ENCODE measurements around the gene SLC18A2. TPM values are rescaled to one million over a fixed set of nuclear protein-coding genes. Genes with fewer than 3 reads are reported as not detected.
A peak's percentile ranks its signal among the peaks of the same experiment; 100 is the strongest.

SLC18A2 gene
- 28.2 TPM for polyA plus RNA-seq (2013)

DNA sequence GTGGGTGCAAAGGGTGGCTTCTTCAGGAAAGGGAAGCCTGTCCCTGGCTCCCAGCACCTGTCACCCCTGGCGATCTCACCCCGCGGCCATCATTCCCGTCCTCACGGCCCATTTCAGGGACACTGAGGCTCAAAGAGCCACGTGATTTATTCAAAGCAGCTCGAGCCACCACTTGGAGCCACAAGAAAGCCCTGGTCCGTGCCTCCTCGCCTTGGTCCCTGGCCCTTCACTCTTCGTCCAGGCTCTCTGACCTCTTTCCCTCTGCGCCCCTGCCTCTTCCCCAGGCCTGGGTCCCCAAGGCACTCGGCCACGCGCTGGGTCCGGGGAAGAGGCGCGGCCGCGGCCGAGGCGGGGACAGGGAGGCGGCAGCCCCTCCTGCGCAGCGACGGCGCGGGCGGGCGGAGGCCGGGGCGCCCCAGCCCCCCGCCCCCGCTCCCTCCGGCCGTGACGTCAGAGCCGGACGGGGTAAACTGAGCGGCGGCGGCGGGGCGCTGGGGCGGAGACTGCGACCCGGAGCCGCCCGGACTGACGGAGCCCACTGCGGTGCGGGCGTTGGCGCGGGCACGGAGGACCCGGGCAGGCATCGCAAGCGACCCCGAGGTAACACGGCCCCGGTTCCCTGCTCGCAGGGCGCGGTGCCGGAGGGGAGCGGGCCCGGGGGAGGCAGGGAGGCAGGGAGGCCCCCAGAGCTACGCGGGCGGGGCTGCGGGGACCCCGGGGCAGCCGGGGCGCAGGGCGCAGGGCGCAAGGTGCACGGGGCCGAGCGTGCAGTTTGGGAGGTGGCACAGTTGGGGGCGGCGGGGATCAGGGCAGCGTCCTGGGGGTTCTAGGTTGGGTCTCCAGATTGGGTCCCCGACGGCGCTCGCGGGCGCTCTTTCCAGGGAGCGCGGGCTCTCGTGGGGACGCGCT is at the start of gene SLC18A2:
Gene SLC18A2, plus strand, starts transcription at position 494 of the 909 bp plus-strand sequence. CDS start 580 bp downstream, outside the sequence.
- peak in 1 of 3 donors; percentile 42 for DNase-seq
- 6% methylated on average over 76 of the region's 93 CpGs for WGBS (ENCODE audit: insufficient coverage)
- H3K27ac ChIP-seq (ENCODE audit: insufficient read depth in 1 of 2, low read depth in 1 of 2, low read length in 2 of 2, poor library complexity in 1 of 2, severe bottlenecking in 2 of 2), result no peak within 1 kb of the TSS
- CTCF ChIA-PET, result interaction anchor here (0.8 to 2.5 kb wide), 7 partner anchors 9 to 82 kb away, joined by 3 to 15 read pairs (median 4); no protein-coding TSS in a partner anchor
- H3K9me3 ChIP-seq (ENCODE audit: control extremely low read depth in 1 of 5, control insufficient read depth in 4 of 5, insufficient read depth in 2 of 5, low read depth in 1 of 5, low read length in 4 of 5), result peaks cover 0 to 8% (median 0%) of the 10 kb centered on the region in 5 experiments
- peaks cover 0 to 26% (median 25%) of the 10 kb centered on the region in 4 experiments for H3K4me1 ChIP-seq (ENCODE audit: control extremely low read depth in 1 of 4, control insufficient read depth in 4 of 4, insufficient read depth in 4 of 4, low read length in 3 of 4)
- POLR2A ChIA-PET, result interaction anchor here (1.3 kb wide), 1 partner anchor 8 kb away, joined by 4 read pairs; no protein-coding TSS in a partner anchor
- H3K36me3 ChIP-seq (ENCODE audit: control insufficient read depth in 4 of 4, insufficient read depth in 4 of 4, low read length in 3 of 4), result peaks cover 0 to 12% (median 3%) of the 10 kb centered on the region in 4 experiments
- peaks cover 0 to 12% (median 0%) of the 10 kb centered on the region in 5 experiments for H3K27me3 ChIP-seq (replicated peaks in 2 of 5; ENCODE audit: control insufficient read depth in 4 of 5, insufficient read depth in 5 of 5, low read length in 4 of 5)
- peak within 1 kb of the TSS; percentile 49 to 76 (median 60) for H3K4me3 ChIP-seq (ENCODE audit: control insufficient read depth in 1 of 7, extremely low read depth in 1 of 7, insufficient read depth in 4 of 7, low read depth in 2 of 7, low read length in 6 of 7)

DNA sequence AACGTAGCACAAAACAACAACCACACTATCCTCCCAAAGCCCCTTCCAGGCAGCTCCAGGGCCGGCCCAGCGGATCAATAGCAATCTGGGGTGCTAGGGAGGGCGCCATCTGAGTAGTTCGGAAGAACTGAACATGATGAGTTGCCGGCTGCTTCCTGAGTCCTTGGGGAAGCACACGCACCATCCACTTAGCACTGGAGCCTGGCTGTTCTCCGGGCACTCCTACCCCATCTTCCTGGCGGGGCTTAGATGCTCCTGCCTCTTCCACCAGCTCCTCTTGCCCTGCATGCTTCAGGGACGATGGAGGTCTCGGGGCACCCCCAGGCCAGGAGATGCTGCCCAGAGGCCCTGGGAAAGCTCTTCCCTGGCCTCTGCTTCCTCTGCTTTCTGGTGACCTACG is 43.7 kb upstream of the SLC18A2 start, which contains the start of gene KCNK18:
Gene KCNK18, plus strand, starts transcription at position 301 of the 400 bp plus-strand sequence. Its CDS starts 0 bp downstream, at position 301.
- Histone ChIP-seq H3K4me1 (ENCODE audit: control extremely low read depth in 1 of 4, control insufficient read depth in 4 of 4, insufficient read depth in 4 of 4, low read length in 3 of 4) (no peaks in the 10 kb centered on the region), H3K27ac (ENCODE audit: insufficient read depth in 1 of 2, low read depth in 1 of 2, low read length in 2 of 2, poor library complexity in 1 of 2, severe bottlenecking in 2 of 2) (no peak within 1 kb of the TSS), H3K4me3 (ENCODE audit: control insufficient read depth in 1 of 7, extremely low read depth in 1 of 7, insufficient read depth in 4 of 7, low read depth in 2 of 7, low read length in 6 of 7) (no peak within 1 kb of the TSS), H3K36me3 (ENCODE audit: control insufficient read depth in 4 of 4, insufficient read depth in 4 of 4, low read length in 3 of 4) (no peaks in the 10 kb centered on the region), H3K27me3 (replicated peaks in 2 of 5; ENCODE audit: control insufficient read depth in 4 of 5, insufficient read depth in 5 of 5, low read length in 4 of 5) (peaks cover 0 to 4% (median 0%) of the 10 kb centered on the region in 5 experiments), H3K9me3 (ENCODE audit: control extremely low read depth in 1 of 5, control insufficient read depth in 4 of 5, insufficient read depth in 2 of 5, low read depth in 1 of 5, low read length in 4 of 5) (peaks cover 0 to 5% (median 2%) of the 10 kb centered on the region in 5 experiments)
- DNase-seq, result no peak
- CTCF ChIA-PET, result interaction anchor here (0.9 to 1.5 kb wide), 2 partner anchors 19 to 22 kb away, joined by 3 to 5 read pairs; no protein-coding TSS in a partner anchor
- POLR2A ChIA-PET, result no interaction called here
- WGBS (ENCODE audit: insufficient coverage), result 95% methylated on average over 12 of the region's 12 CpGs

- H3K36me3 ChIP-seq (ENCODE audit: control insufficient read depth in 4 of 4, insufficient read depth in 4 of 4, low read length in 3 of 4), result no peaks in the 10 kb centered on the region
- H3K4me1 ChIP-seq (ENCODE audit: control extremely low read depth in 1 of 4, control insufficient read depth in 4 of 4, insufficient read depth in 4 of 4, low read length in 3 of 4), result no peaks in the 10 kb centered on the region
- ChIA-PET CTCF (interaction anchor here (1.5 to 1.6 kb wide), 2 partner anchors 11 to 19 kb away, joined by 4 to 5 read pairs; no protein-coding TSS in a partner anchor), POLR2A (no interaction called here)
- 77% methylated on average over 3 of the region's 4 CpGs for WGBS (ENCODE audit: insufficient coverage)
- no peak overlapping the region for H3K27ac ChIP-seq (ENCODE audit: insufficient read depth in 1 of 2, low read depth in 1 of 2, low read length in 2 of 2, poor library complexity in 1 of 2, severe bottlenecking in 2 of 2)
- peaks cover 0 to 4% (median 0%) of the 10 kb centered on the region in 5 experiments for H3K27me3 ChIP-seq (replicated peaks in 2 of 5; ENCODE audit: control insufficient read depth in 4 of 5, insufficient read depth in 5 of 5, low read length in 4 of 5)
- no peak overlapping the region for H3K4me3 ChIP-seq (ENCODE audit: control insufficient read depth in 1 of 7, extremely low read depth in 1 of 7, insufficient read depth in 4 of 7, low read depth in 2 of 7, low read length in 6 of 7)
- DNase-seq, result no peak
- peaks cover 0 to 5% (median 2%) of the 10 kb centered on the region in 5 experiments for H3K9me3 ChIP-seq (ENCODE audit: control extremely low read depth in 1 of 5, control insufficient read depth in 4 of 5, insufficient read depth in 2 of 5, low read depth in 1 of 5, low read length in 4 of 5)
Observed at GRCh38 chr10:117198088-117198487, 42.8 kb upstream of the SLC18A2 start.

- no peak for DNase-seq
- Histone ChIP-seq H3K36me3 (ENCODE audit: control insufficient read depth in 4 of 4, insufficient read depth in 4 of 4, low read length in 3 of 4) (no peaks in the 10 kb centered on the region), H3K4me3 (ENCODE audit: control insufficient read depth in 1 of 7, extremely low read depth in 1 of 7, insufficient read depth in 4 of 7, low read depth in 2 of 7, low read length in 6 of 7) (no peak overlapping the region), H3K4me1 (ENCODE audit: control extremely low read depth in 1 of 4, control insufficient read depth in 4 of 4, insufficient read depth in 4 of 4, low read length in 3 of 4) (no peaks in the 10 kb centered on the region), H3K27ac (ENCODE audit: insufficient read depth in 1 of 2, low read depth in 1 of 2, low read length in 2 of 2, poor library complexity in 1 of 2, severe bottlenecking in 2 of 2) (no peak overlapping the region), H3K27me3 (replicated peaks in 2 of 5; ENCODE audit: control insufficient read depth in 4 of 5, insufficient read depth in 5 of 5, low read length in 4 of 5) (no peaks in the 10 kb centered on the region), H3K9me3 (ENCODE audit: control extremely low read depth in 1 of 5, control insufficient read depth in 4 of 5, insufficient read depth in 2 of 5, low read depth in 1 of 5, low read length in 4 of 5) (no peaks in the 10 kb centered on the region)
- 96% methylated on average over 2 of the region's 4 CpGs for WGBS (ENCODE audit: insufficient coverage)
- ChIA-PET POLR2A (no interaction called here), CTCF (interaction anchor here (1.2 kb wide), 1 partner anchor 25 kb away, joined by 3 read pairs; no protein-coding TSS in a partner anchor)
Observed at GRCh38 chr10:117201826-117202225, 39.1 kb upstream of the SLC18A2 start.

- Histone ChIP-seq H3K4me1 (ENCODE audit: control extremely low read depth in 1 of 4, control insufficient read depth in 4 of 4, insufficient read depth in 4 of 4, low read length in 3 of 4) (no peaks in the 10 kb centered on the region), H3K27ac (ENCODE audit: insufficient read depth in 1 of 2, low read depth in 1 of 2, low read length in 2 of 2, poor library complexity in 1 of 2, severe bottlenecking in 2 of 2) (no peak overlapping the region), H3K27me3 (replicated peaks in 2 of 5; ENCODE audit: control insufficient read depth in 4 of 5, insufficient read depth in 5 of 5, low read length in 4 of 5) (peaks cover 0 to 2% (median 0%) of the 10 kb centered on the region in 5 experiments), H3K9me3 (ENCODE audit: control extremely low read depth in 1 of 5, control insufficient read depth in 4 of 5, insufficient read depth in 2 of 5, low read depth in 1 of 5, low read length in 4 of 5) (no peaks in the 10 kb centered on the region), H3K4me3 (ENCODE audit: control insufficient read depth in 1 of 7, extremely low read depth in 1 of 7, insufficient read depth in 4 of 7, low read depth in 2 of 7, low read length in 6 of 7) (no peak overlapping the region), H3K36me3 (ENCODE audit: control insufficient read depth in 4 of 4, insufficient read depth in 4 of 4, low read length in 3 of 4) (no peaks in the 10 kb centered on the region)
- DNase-seq, result no peak
- ChIA-PET POLR2A (no interaction called here), CTCF (interaction anchor here (1.2 kb wide), 1 partner anchor 12 kb away, joined by 5 read pairs; no protein-coding TSS in a partner anchor)
- WGBS (ENCODE audit: insufficient coverage), result 40% methylated on average over 1 of the region's 2 CpGs
Observed at GRCh38 chr10:117204316-117204715, 36.6 kb upstream of the SLC18A2 start.

GRCh38 chr10:117212176-117212575 is 28.7 kb upstream of the SLC18A2 start:
- no peaks in the 10 kb centered on the region for H3K36me3 ChIP-seq (ENCODE audit: control insufficient read depth in 4 of 4, insufficient read depth in 4 of 4, low read length in 3 of 4)
- ChIA-PET POLR2A (no interaction called here), CTCF (no interaction called here)
- H3K9me3 ChIP-seq (ENCODE audit: control extremely low read depth in 1 of 5, control insufficient read depth in 4 of 5, insufficient read depth in 2 of 5, low read depth in 1 of 5, low read length in 4 of 5), result peaks cover 0 to 19% (median 11%) of the 10 kb centered on the region in 5 experiments
- H3K27me3 ChIP-seq (replicated peaks in 2 of 5; ENCODE audit: control insufficient read depth in 4 of 5, insufficient read depth in 5 of 5, low read length in 4 of 5), result peaks cover 0 to 33% (median 16%) of the 10 kb centered on the region in 5 experiments
- DNase-seq, result peak in 2 of 3 donors; percentile 26 to 32
- H3K4me1 ChIP-seq (ENCODE audit: control extremely low read depth in 1 of 4, control insufficient read depth in 4 of 4, insufficient read depth in 4 of 4, low read length in 3 of 4), result peaks cover 0 to 11% (median 10%) of the 10 kb centered on the region in 4 experiments
- H3K27ac ChIP-seq (ENCODE audit: insufficient read depth in 1 of 2, low read depth in 1 of 2, low read length in 2 of 2, poor library complexity in 1 of 2, severe bottlenecking in 2 of 2), result no peak overlapping the region
- WGBS (ENCODE audit: insufficient coverage), result no CpG with 5 or more reads among the region's 1 CpG
- no peak overlapping the region for H3K4me3 ChIP-seq (ENCODE audit: control insufficient read depth in 1 of 7, extremely low read depth in 1 of 7, insufficient read depth in 4 of 7, low read depth in 2 of 7, low read length in 6 of 7)

All from common myeloid progenitor, CD34-positive (primary cell).